SK-N-SH (cell line): Measurements from ENCODE around the gene TAPBP. TPM values are rescaled to one million over a fixed set of nuclear protein-coding genes. Genes with fewer than 3 reads are reported as not detected.
A peak's percentile ranks its signal among the peaks of the same experiment; 100 is the strongest.

ENCODE experiments used
- CTCF ChIA-PET: fragments of 300-600, 350-600 bp; formaldehyde crosslinking; extraction: SDS; loops from one replicate; lab custom pipeline; 2021; lab: Yijun Ruan, JAX
- POLR2A ChIA-PET: fragments of 350-600 bp; sonication (Branson Sonifier 250); formaldehyde crosslinking; extraction: SDS; loops from one replicate; lab custom pipeline; 2020; ENCODE audit warnings: antibody characterized with exemption, inconsistent platforms; lab: Yijun Ruan, JAX
- DNase-seq: peaks from one replicate; pipeline ENCODE4 v3.0.0; 2012
- H2AFZ ChIP-seq: fragments of 200-600 bp; sonication (generic); 2 replicates; pipeline ENCODE4 v1.8.1; 2016; ENCODE audit warnings: antibody characterized with exemption, mild to moderate bottlenecking, low read depth
- H3F3A ChIP-seq: fragments of 200-600 bp; sonication (generic); replicated peaks from 2 replicates; pipeline ENCODE3; 2016; ENCODE audit warnings: antibody characterized with exemption, mild to moderate bottlenecking; ENCODE audit not compliant: insufficient read depth
- H3K27ac ChIP-seq, 2 experiments: fragments of 200-500 bp in 1 of 2; fragments of 200-600 bp in 1 of 2; sonication (Bioruptor generic) in 1 of 2; sonication (generic), shearing (Covaris generic) in 1 of 2; 2 replicates each; pipeline versions ENCODE4 v1.5.1 to v1.6.1; 2014 to 2016; ENCODE audit warnings: low read depth in 2 of 2, inconsistent platforms in 1 of 2, low read length in 1 of 2, mild to moderate bottlenecking in 1 of 2, mixed read lengths in 1 of 2
- H3K27me3 ChIP-seq: fragments of 200-600 bp; sonication (generic), shearing (Covaris generic); 2 replicates; pipeline ENCODE4 v1.6.1; 2016; ENCODE audit warnings: mixed run types; ENCODE audit not compliant: insufficient read depth
- H3K36me3 ChIP-seq, 2 experiments: fragments of 200-500 bp in 1 of 2; fragments of 200-600 bp in 1 of 2; sonication (Bioruptor generic) in 1 of 2; sonication (generic) in 1 of 2; replicated peaks in 1 of 2; 2 replicates each; pipeline versions ENCODE3 to v1.5.1; 2014 to 2016; ENCODE audit warnings: low read length in 1 of 2, mild to moderate bottlenecking in 1 of 2; ENCODE audit not compliant: insufficient read depth in 2 of 2, control insufficient read depth in 1 of 2
- H3K4me1 ChIP-seq, 2 experiments: fragments of 200-500 bp in 1 of 2; fragments of 200-600 bp in 1 of 2; sonication (Bioruptor generic) in 1 of 2; sonication (generic), shearing (Covaris generic) in 1 of 2; 2 replicates each; pipeline versions ENCODE4 v1.5.1 to v1.6.1; 2014 to 2016; ENCODE audit warnings: low read depth in 1 of 2, low read length in 1 of 2, mixed run types in 1 of 2; ENCODE audit not compliant: insufficient read depth in 2 of 2, control insufficient read depth in 1 of 2
- H3K4me2 ChIP-seq: fragments of 200-600 bp; sonication (generic), shearing (Covaris generic); 2 replicates; pipeline ENCODE4 v1.6.1; 2017; ENCODE audit warnings: mixed run types
- H3K4me3 ChIP-seq, 2 experiments: fragments of 200-500 bp in 1 of 2; fragments of 200-600 bp in 1 of 2; sonication (Bioruptor generic) in 1 of 2; sonication (generic), shearing (Covaris generic) in 1 of 2; 2 replicates each; pipeline versions ENCODE4 v1.5.1 to v1.8.1; 2014 to 2016; ENCODE audit warnings: low read depth in 2 of 2, inconsistent platforms in 1 of 2, low read length in 1 of 2, mild to moderate bottlenecking in 1 of 2, mixed read lengths in 1 of 2, moderate library complexity in 1 of 2
- H3K79me2 ChIP-seq: fragments of 200-600 bp; sonication (generic); 2 replicates; pipeline ENCODE4 v1.8.1; 2017; ENCODE audit warnings: mild to moderate bottlenecking; ENCODE audit not compliant: insufficient read depth
- H3K9ac ChIP-seq: fragments of 200-600 bp; sonication (generic); 2 replicates; pipeline ENCODE4 v1.6.1; 2017; ENCODE audit warnings: mixed run types
- H3K9me2 ChIP-seq: fragments of 200-600 bp; sonication (generic); 2 replicates; pipeline ENCODE4 v1.6.1; 2017; ENCODE audit warnings: mixed run types
- H3K9me3 ChIP-seq: fragments of 200-600 bp; sonication (generic); 2 replicates; pipeline ENCODE4 v1.6.1; 2017; ENCODE audit warnings: mixed run types, mild to moderate bottlenecking, moderate library complexity
- H4K20me1 ChIP-seq: fragments of 200-600 bp; sonication (generic); 2 replicates; pipeline ENCODE4 v1.6.1; 2017; ENCODE audit warnings: mild to moderate bottlenecking, mixed run types; ENCODE audit not compliant: insufficient read depth
- CHD2 ChIP-seq: fragments of 150-350 bp; IDR thresholded peaks from 2 replicates; pipeline ENCODE4 v1.6.1; 2018; ENCODE audit warnings: low read length; ENCODE audit not compliant: partially characterized antibody
- CTCF ChIP-seq: fragments of 200-600 bp; sonication (generic); IDR thresholded peaks from 2 replicates; pipeline ENCODE4 v1.6.1; 2017; ENCODE audit warnings: antibody characterized with exemption, mild to moderate bottlenecking, moderate library complexity
- EZH2phosphoT487 ChIP-seq: fragments of 200-600 bp; sonication (generic); IDR thresholded peaks from 2 replicates; pipeline ENCODE4 v1.6.1; 2017; ENCODE audit warnings: low read depth, mixed run types, mild to moderate bottlenecking, antibody characterized with exemption, moderate library complexity, borderline replicate concordance
- FOSL2 ChIP-seq: IDR thresholded peaks from 2 replicates; pipeline ENCODE4 v1.4.0; 2012; ENCODE audit warnings: low read depth, mild to moderate bottlenecking, moderate library complexity, borderline replicate concordance
- GABPA ChIP-seq: IDR thresholded peaks from 2 replicates; pipeline ENCODE4 v1.4.0; 2012; ENCODE audit warnings: low read depth, mild to moderate bottlenecking
- IRF3 ChIP-seq: fragments of 150-350 bp; IDR thresholded peaks from 2 replicates; pipeline ENCODE4 v1.6.1; 2016; ENCODE audit warnings: mild to moderate bottlenecking, low read depth, low read length
- JUND ChIP-seq: IDR thresholded peaks from 2 replicates; pipeline ENCODE4 v1.4.0; 2012
- NRF1 ChIP-seq: IDR thresholded peaks from 2 replicates; pipeline ENCODE4 v1.6.1; 2012; ENCODE audit warnings: low read depth, mild to moderate bottlenecking, low read length
- POLR2AphosphoS5 ChIP-seq: IDR thresholded peaks from 2 replicates; pipeline ENCODE4 v1.6.1; 2012; ENCODE audit warnings: low read depth, low read length
- RAD21 ChIP-seq: IDR thresholded peaks from 2 replicates; pipeline ENCODE4 v1.6.1; 2012; ENCODE audit warnings: mild to moderate bottlenecking, low read length
- REST ChIP-seq: IDR thresholded peaks from 2 replicates; pipeline ENCODE4 v1.6.1; 2012; ENCODE audit warnings: mild to moderate bottlenecking, low read depth, low read length, moderate library complexity
- RFX5 ChIP-seq: IDR thresholded peaks from 2 replicates; pipeline ENCODE4 v1.6.1; 2012; ENCODE audit warnings: mild to moderate bottlenecking, improper control_type of control experiment, low read length
- RXRA ChIP-seq: IDR thresholded peaks from 2 replicates; pipeline ENCODE4 v1.4.0; 2012; ENCODE audit warnings: low read depth, mild to moderate bottlenecking, borderline replicate concordance
- SIN3A ChIP-seq: IDR thresholded peaks from 2 replicates; pipeline ENCODE4 v1.6.1; 2012; ENCODE audit warnings: low read depth, mild to moderate bottlenecking, low read length, moderate library complexity, borderline replicate concordance
- TCF12 ChIP-seq: IDR thresholded peaks from 2 replicates; pipeline ENCODE4 v1.4.0; 2012
- TEAD4 ChIP-seq: IDR thresholded peaks from 2 replicates; pipeline ENCODE4 v1.4.0; 2012; ENCODE audit warnings: mild to moderate bottlenecking, borderline replicate concordance; ENCODE audit not compliant: insufficient read depth
- USF2 ChIP-seq: fragments of 150-350 bp; IDR thresholded peaks from 2 replicates; pipeline ENCODE4 v1.6.1; 2017; ENCODE audit warnings: antibody characterized with exemption, low read length, low read depth, borderline replicate concordance
- WGBS: methylation state at CpG from one replicate; pipeline ENCODE4 v1.1.6; 2017; ENCODE audit warnings: low lambda C conversion rate; 5-methylcytosine and 5-hydroxymethylcytosine counted together
- polyA plus RNA-seq, 3 experiments: library from polyadenylated mRNA; depleted of rRNA; stranded (reverse); fragments of >200 nt; gene quantifications; 2 replicates each; pipeline ENCODE4 v1.2.3, GENCODE V29; 2012
- TF ChIP-seq, protein P1 (sequence below): IDR thresholded peaks from 2 replicates; pipeline ENCODE4 v1.4.0; 2012; ENCODE audit warnings: low read depth

Gene TAPBP
- polyA plus RNA-seq, 1 of the 3 experiments (the other 2 are of a cell fraction): 44.5 TPM

DNA sequence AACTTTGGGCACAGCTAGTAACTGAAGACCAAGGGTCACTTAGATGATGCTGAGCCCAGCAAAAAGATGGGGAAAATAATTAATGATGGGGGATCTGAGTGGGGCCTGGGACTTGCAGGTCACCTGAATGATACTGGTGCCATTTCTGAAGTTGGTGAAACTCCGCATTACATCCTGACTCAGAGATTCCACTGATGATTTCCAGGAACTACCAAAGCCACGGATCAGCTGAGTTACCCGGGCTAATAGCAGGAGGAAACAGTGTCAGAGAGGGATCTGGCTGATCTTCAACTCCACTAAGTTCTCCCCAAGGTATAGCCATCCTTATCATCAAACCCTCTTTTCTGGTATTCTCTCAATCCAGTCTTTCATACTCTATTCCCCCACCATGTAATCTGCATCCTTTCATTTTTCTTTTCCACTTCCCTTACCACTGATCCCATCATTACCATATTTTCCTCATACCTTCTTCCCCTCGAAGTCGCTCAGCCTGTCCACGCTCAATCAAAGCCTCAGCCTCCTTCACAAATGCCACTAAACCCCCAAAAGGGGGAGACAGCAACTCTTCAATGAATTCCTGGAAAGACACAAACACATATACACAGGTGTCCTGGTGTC lies 62.4 kb downstream of the TAPBP start:
- peaks cover 10% of the 10 kb centered on the region; the same call in 1 of the 2 replicates for H3K79me2 ChIP-seq
- H3K9ac ChIP-seq: no peak overlapping the region
- 70% methylated on average over 6 of the region's 6 CpGs for WGBS
- peaks cover 6 to 18% of the 10 kb centered on the region in 2 experiments for H3K36me3 ChIP-seq
- no peaks in the 10 kb centered on the region for H3K27me3 ChIP-seq
- peaks cover 21 to 30% of the 10 kb centered on the region in 2 experiments for H3K4me1 ChIP-seq
- H3K9me2 ChIP-seq: no peaks in the 10 kb centered on the region
- H3K27ac ChIP-seq: peak overlapping the region in 1 of 2 experiments; percentile 96; a peak in 2 of 4 replicates
- no peaks in the 10 kb centered on the region for H3K9me3 ChIP-seq
- CTCF ChIA-PET: interaction anchor here (0.8 to 7.3 kb wide), 5 partner anchors 11 to 280 kb away, joined by 3 to 96 read pairs (median 5); no protein-coding TSS in a partner anchor
- H4K20me1 ChIP-seq: no peaks in the 10 kb centered on the region
- no peak for DNase-seq
- no peak for TF ChIP-seq USF2
- no peak for TF ChIP-seq FOSL2
- no peak for TF ChIP-seq EZH2phosphoT487
- TF ChIP-seq RAD21: no peak
- TF ChIP-seq CHD2: no peak
- TF ChIP-seq SIN3A: no peak
- TF ChIP-seq IRF3: no peak
- no peak for TF ChIP-seq TEAD4
- no peak for TF ChIP-seq CTCF
- no peak for TF ChIP-seq NRF1
- no peak for TF ChIP-seq RXRA
- TF ChIP-seq REST: no peak
- no peak for TF ChIP-seq RFX5
- TF ChIP-seq POLR2AphosphoS5: no peak
- no peak for TF ChIP-seq TCF12
- TF ChIP-seq, protein P1, sequence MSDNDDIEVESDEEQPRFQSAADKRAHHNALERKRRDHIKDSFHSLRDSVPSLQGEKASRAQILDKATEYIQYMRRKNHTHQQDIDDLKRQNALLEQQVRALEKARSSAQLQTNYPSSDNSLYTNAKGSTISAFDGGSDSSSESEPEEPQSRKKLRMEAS: no peak
- TF ChIP-seq JUND: no peak
- no peak for TF ChIP-seq GABPA
- H3K4me3 ChIP-seq: no peak overlapping the region
- H3F3A ChIP-seq: peaks cover 41% of the 10 kb centered on the region
- POLR2A ChIA-PET: no interaction called here
- H2AFZ ChIP-seq: no peak overlapping the region
- no peak overlapping the region for H3K4me2 ChIP-seq
